ENCODE measurements around the gene PI4KA.

- TF ChIP-seq POLR2A (IDR thresholded peaks at IDR 0.05): no peak
- no peak for TF ChIP-seq CTCF (IDR thresholded peaks at IDR 0.05)
Measured at GRCh38 chr22:20756846-20757245, 101.8 kb downstream of the PI4KA start.

Data from upper lobe of left lung (tissue), 4 donors.